Lower lobe of right lung (tissue), 2 donors: ENCODE data around the gene RPS28. TPM values are rescaled to one million over a fixed set of nuclear protein-coding genes. Genes with fewer than 3 reads are reported as not detected.
A peak's percentile ranks its signal among the peaks of the same experiment; 100 is the strongest.
"Not testable (repeated sequence)": the region's sequence is repeated elsewhere in the genome, so short reads cannot be mapped to it uniquely, and the experiment has no call there.

Source experiments
- ATAC-seq, 2 donors: fragments of 200-7000 bp; cut with Tn5 transposase; one replicate each; pipeline ENCODE4 v1.9.1; 2020 to 2022; ENCODE audit warnings: mild to moderate bottlenecking in 2 of 2, moderate library complexity in 2 of 2
- DNase-seq: peaks from one replicate; pipeline ENCODE4 v3.0.0-alpha.2; 2020
- H3K27ac ChIP-seq: fragments of 200-600 bp; one replicate; pipeline ENCODE4 v1.8.0; 2022
- H3K27me3 ChIP-seq: fragments of 200-600 bp; one replicate; pipeline ENCODE4 v1.8.0; 2022; ENCODE audit warnings: low read depth
- H3K36me3 ChIP-seq: fragments of 200-600 bp; one replicate; pipeline ENCODE4 v1.8.0; 2022; ENCODE audit warnings: mild to moderate bottlenecking
- H3K4me1 ChIP-seq: fragments of 200-600 bp; one replicate; pipeline ENCODE4 v1.8.0; 2022
- H3K4me3 ChIP-seq: fragments of 200-600 bp; one replicate; pipeline ENCODE4 v1.8.0; 2022; ENCODE audit warnings: mild to moderate bottlenecking
- H3K9me3 ChIP-seq: fragments of 200-600 bp; one replicate; pipeline ENCODE4 v1.8.0; 2022
- CTCF ChIP-seq: fragments of 200-600 bp; IDR thresholded peaks from one replicate; pipeline ENCODE4 v1.8.0; 2022; ENCODE audit warnings: antibody characterized with exemption, mild to moderate bottlenecking
- intact Hi-C: fragments of 100-400 bp; cut with DNase I; formaldehyde crosslinking; loops from one replicate; pipeline ENCODE4 v1.11.0; 2022
- total RNA-seq: library from RNA; stranded (reverse); fragmentation: NEBNext Ultra II Directional; extraction: Animal tissue kit (Norgen Biotek cat#: 25700); gene quantifications from one replicate; pipeline ENCODE4 v1.2.1, GENCODE V29; 2021
- donor health status: DM: no; HTN: yes; CAD: no; lungs with severe emphysema.

Gene RPS28
- total RNA-seq, 1 donor from 2014 or later: 1,461 TPM

GRCh38 chr19:8337728-8338127, 16.4 kb downstream of the RPS28 start:
- no peak overlapping the region for H3K27ac ChIP-seq
- no peak for TF ChIP-seq CTCF
- H3K9me3 ChIP-seq: no peaks in the 10 kb centered on the region
- peaks cover 29% of the 10 kb centered on the region for H3K27me3 ChIP-seq
- ATAC-seq (no peak), DNase-seq (no peak)
- H3K4me1 ChIP-seq: peaks cover 55% of the 10 kb centered on the region
- no peak overlapping the region for H3K4me3 ChIP-seq
- peaks cover 16% of the 10 kb centered on the region for H3K36me3 ChIP-seq
- intact Hi-C loops: no loop called here

- peaks cover 7% of the 10 kb centered on the region for H3K36me3 ChIP-seq
- peaks cover 53% of the 10 kb centered on the region for H3K4me1 ChIP-seq
- no peak for ATAC-seq
- peaks cover 22% of the 10 kb centered on the region for H3K27me3 ChIP-seq
- H3K4me3 ChIP-seq: no peak overlapping the region
- no peak for DNase-seq
- no peak for TF ChIP-seq CTCF
- intact Hi-C loops: no loop called here
- H3K9me3 ChIP-seq: no peaks in the 10 kb centered on the region
- no peak overlapping the region for H3K27ac ChIP-seq
These were observed 17.5 kb downstream of the RPS28 start for GRCh38 chr19:8338835-8339234.

GRCh38 chr19:8340341-8341096, 19.2 kb downstream of the RPS28 start:
- peak; percentile 35 for TF ChIP-seq CTCF
- H3K4me1 ChIP-seq: peaks cover 44% of the 10 kb centered on the region
- ATAC-seq (peak; percentile 45 to 59), DNase-seq (peak; percentile 75)
- peaks cover 8% of the 10 kb centered on the region for H3K27me3 ChIP-seq
- peak overlapping the region; percentile 79 for H3K4me3 ChIP-seq
- H3K36me3 ChIP-seq: no peaks in the 10 kb centered on the region
- no peaks in the 10 kb centered on the region for H3K9me3 ChIP-seq
- H3K27ac ChIP-seq: peak overlapping the region; percentile 97
- intact Hi-C loops: no loop called here

GRCh38 chr19:8341504-8341903, 20.2 kb downstream of the RPS28 start:
- intact Hi-C loops, DNase-seq, H3K27me3 ChIP-seq, H3K36me3 ChIP-seq, ATAC-seq, H3K9me3 ChIP-seq: not testable (repeated sequence)
- peaks cover 44% of the 10 kb centered on the region for H3K4me1 ChIP-seq
- H3K4me3 ChIP-seq: peak overlapping the region; percentile 79
- H3K27ac ChIP-seq: peak overlapping the region; percentile 97

GRCh38 chr19:8342316-8342683, 21.0 kb downstream of the RPS28 start:
- TF ChIP-seq CTCF: no peak
- peaks cover 44% of the 10 kb centered on the region for H3K4me1 ChIP-seq
- H3K27me3 ChIP-seq: peaks cover 4% of the 10 kb centered on the region
- DNase-seq (no peak), ATAC-seq (no peak)
- H3K9me3 ChIP-seq: no peaks in the 10 kb centered on the region
- H3K27ac ChIP-seq: peak overlapping the region; percentile 97
- no peaks in the 10 kb centered on the region for H3K36me3 ChIP-seq
- intact Hi-C loops: no loop called here
- peak overlapping the region; percentile 79 for H3K4me3 ChIP-seq

DNA sequence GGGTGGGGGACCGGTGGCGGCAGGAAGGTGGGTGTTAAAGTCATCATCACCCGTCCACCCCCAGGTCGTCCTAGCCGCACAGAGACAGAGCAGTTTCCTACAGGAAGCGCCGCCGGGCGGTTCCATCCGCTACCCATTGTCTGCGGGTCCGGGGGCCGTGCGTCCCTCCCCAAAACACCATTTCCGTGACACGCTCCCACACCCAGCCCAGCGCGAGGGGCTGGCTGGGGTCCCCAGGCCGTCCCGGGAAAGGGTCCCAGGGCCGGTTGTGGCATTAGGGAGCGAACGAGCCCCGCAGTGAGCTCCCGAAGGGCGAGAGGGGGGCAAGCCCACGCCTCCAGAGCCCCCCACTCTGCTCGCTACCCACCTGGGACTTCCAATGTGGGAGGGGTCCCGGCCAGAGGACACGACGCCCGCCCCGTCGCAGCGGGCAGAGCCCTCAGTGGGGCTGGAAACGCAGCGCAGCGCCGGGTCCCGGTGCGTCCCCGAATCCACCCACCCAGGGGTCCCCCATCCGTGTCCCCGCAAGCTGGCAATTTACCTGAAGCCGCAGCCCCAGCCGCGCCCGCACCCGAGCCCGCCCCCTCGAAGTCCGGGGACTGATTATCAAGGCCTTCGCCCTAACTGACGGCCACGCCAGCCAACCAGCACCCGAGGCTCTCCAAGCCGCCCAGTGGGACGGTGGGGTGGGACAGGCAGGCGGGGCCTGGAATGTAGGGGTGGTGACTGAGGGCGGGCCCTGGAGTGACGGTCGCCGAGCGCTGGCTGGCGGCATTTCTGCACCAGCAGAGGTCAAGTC, 21.6 kb downstream of the RPS28 start, which contains the start of gene KANK3:
Gene KANK3 (minus strand): TSS at position 579 of the 799 bp plus-strand sequence. CDS start 5,434 bp downstream, outside the sequence.
- Histone ChIP-seq H3K4me1 (peaks cover 44% of the 10 kb centered on the region), H3K9me3 (no peaks in the 10 kb centered on the region), H3K36me3 (no peaks in the 10 kb centered on the region), H3K27me3 (peaks cover 4% of the 10 kb centered on the region), H3K4me3 (peak within 1 kb of the TSS; percentile 79), H3K27ac (peak within 1 kb of the TSS; percentile 97)
- ATAC-seq (peak; percentile 98 to 99), DNase-seq (peak; percentile 99)
- no peak for TF ChIP-seq CTCF
- intact Hi-C loops: no loop called here
